ENCODE data around the gene AHNAK.
"Not testable (repeated sequence)": the region's sequence is repeated elsewhere in the genome, so short reads cannot be mapped to it uniquely, and the experiment has no call there.

AHNAK gene

DNA sequence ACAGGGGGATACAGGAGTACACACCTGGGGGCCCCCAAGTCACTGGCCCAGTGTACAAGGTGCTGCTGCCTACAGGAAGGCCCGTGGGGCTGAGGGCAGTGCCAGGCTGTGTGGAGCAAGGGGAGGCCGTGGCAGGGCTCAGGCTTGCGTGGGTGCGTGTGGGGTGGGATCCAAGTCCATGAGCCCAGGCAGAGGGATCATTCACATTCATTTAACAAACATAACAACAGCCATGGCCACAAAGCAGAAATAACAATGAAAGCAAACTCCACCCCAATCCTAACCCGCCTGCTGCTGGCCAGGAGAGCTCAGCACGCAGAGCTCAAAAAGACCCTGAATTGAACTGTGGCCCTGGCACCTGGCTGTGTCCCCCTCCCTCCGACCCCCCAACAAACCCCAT, 144.8 kb downstream of the AHNAK start:
- DNase-seq (ENCODE audit: low spot score) = no peak

DNA sequence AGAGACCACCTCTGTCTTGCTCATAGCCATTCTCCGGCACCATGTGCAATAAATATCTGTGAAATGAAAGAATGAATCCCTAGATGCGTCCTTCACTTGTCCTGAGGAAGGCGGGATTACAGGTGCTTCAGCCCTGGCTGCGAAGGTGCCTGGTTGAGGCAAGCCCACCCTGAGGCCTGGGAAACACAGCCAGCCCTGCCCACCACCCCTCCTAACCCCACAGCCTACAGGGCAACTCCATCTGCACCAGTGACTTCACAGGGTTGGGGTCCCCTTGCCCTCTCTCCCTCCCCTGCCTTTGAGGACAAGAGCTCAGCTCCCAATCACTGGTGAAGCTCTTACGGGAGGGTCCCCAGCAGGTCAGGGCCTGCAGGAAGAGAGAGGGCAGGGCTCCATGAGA, 145.2 kb downstream of the AHNAK start:
- DNase-seq (ENCODE audit: low spot score) = no peak

GRCh38 chr11:62400760-62401159, 145.8 kb downstream of the AHNAK start:
- no peak for DNase-seq (ENCODE audit: low spot score)

DNA sequence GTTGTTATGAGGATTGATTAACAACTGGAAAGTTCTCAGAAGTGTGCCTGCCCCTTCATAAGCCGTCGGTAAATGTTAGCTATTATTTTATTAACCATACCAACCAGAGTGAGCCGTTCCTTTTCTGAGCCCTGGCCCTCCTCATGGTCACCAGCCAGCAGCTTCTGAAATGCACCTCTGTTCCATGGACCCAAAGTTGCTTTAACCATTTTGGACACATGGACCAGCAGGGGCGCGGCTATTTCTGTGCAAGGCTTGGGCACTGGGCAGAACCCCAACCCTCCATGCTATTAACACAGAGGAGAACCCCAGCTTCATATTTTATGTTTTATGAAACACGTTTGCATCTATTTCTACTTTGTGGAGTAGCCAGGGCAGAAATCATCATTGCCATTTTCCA, 146.3 kb downstream of the AHNAK start:
- DNase-seq (ENCODE audit: low spot score) = no peak

- no peak for DNase-seq (ENCODE audit: low spot score)
Measured at GRCh38 chr11:62399878-62400266, 146.7 kb downstream of the AHNAK start.

GRCh38 chr11:62399172-62399877, 147.3 kb downstream of the AHNAK start:
- no peak for DNase-seq (ENCODE audit: low spot score)

- no peak for DNase-seq (ENCODE audit: low spot score)
Measured at GRCh38 chr11:62398011-62398994, 148.3 kb downstream of the AHNAK start.

GRCh38 chr11:62395885-62396551, 150.6 kb downstream of the AHNAK start:
- DNase-seq (ENCODE audit: low spot score) = no peak

DNA sequence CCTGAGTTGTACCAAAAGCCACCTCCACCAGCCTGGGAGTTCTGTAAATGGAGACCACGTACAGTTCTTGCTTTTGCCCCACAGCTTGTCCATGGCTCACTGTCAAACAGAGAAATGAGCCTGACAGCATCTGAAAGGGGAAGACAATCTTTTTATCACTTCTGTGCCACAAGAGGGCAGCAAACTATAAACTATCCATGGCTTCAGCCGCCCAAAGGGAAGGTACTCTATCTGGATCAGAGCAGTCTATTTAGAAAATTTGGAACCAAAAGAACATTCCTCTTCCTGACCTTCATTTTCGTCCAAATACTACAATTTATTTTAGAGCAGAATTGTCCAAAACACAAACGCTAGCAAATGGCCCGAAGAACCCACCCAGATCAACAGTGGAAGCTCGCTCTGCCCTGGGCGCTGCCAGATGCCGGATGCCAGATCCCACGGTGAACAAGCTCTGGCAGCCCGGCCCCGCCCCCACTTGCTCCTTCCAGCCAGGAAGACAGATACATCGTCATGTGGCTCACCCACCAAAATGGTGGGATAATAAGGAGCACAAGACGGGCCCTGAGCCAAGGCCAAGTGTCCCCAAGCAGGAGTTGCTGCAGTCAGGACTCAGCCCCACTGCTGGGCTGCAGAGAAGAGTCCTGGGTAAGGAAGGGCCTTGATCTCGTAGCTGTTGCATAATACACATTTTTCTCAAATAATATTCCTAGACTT, 151.6 kb downstream of the AHNAK start:
- DNase-seq (ENCODE audit: low spot score) = peak; percentile 81

DNA sequence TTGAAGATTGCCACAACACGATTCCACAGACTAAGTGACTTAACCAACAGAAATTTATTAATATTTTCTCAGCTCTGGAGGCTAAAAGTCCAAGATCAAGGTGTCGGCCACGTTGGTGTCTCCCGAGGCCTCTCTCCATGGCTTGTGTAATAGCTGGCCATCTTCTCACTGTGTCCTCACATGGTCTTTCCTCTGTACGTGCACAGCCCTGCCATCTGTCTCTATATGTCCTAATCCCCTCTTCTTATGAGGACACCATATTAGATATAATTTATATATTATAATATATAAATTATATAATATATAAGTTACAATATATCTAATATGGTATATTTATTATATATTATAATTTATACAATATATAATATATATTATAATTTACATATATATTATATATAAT, 152.9 kb downstream of the AHNAK start:
- no peak for DNase-seq (ENCODE audit: low spot score)

GRCh38 chr11:62393061-62393611, 153.5 kb downstream of the AHNAK start:
- DNase-seq (ENCODE audit: low spot score) = no peak

DNA sequence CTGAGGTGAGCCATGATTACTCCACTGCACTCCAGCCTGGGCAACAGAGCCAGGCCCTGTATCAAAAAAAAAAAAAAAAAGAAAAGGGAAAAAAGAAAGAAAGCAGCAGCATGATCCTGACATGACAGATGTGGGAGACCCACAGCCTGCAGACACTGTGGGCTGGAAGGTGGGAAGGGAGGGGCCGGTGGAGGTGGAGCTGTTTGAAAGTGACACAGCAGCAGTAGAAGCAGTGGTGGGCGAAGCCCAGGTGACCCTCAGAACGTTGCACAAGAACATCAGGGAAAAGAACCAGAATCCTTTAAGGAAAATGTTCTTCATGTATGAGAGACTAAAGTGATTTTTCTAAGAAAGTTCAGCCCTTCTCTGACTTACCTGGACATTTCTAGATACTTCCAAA, 154.1 kb downstream of the AHNAK start:
- no peak for DNase-seq (ENCODE audit: low spot score)

DNA sequence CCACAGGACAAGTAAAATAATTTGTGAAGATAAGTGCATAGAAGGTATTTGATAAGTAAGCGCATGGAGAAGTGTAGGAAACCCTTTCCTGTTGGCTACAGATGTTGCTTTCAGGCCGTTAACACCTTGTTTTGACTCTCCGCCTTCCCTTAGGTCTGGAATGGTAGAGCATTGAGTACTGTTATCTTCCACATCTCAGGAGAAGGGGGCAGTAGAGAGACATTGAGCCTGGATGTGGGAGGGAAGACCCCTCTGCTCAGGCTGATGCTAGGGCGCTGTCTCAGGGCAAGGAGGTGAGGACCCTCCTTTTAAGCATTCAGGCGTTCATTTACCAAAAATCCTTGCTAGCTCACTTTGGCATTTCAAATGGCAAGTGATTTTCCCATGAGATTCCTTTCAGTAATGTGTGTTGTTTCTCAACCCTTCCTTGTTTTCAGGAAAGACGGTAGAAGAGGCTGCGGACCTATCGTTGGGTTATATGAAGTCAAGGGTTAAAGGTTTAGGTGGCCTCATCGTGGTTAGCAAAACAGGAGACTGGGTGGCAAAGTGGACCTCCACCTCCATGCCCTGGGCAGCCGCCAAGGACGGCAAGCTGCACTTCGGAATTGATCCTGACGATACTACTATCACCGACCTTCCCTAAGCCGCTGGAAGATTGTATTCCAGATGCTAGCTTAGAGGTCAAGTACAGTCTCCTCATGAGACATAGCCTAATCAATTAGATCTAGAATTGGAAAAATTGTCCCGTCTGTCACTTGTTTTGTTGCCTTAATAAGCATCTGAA, 154.8 kb downstream of the AHNAK start:
- DNase-seq (ENCODE audit: low spot score) = no peak

- DNase-seq (ENCODE audit: low spot score) = no peak
Measured at GRCh38 chr11:62390722-62391121, 155.9 kb downstream of the AHNAK start.

- DNase-seq (ENCODE audit: low spot score) = no peak
Measured at GRCh38 chr11:62390237-62390636, 156.4 kb downstream of the AHNAK start.

DNA sequence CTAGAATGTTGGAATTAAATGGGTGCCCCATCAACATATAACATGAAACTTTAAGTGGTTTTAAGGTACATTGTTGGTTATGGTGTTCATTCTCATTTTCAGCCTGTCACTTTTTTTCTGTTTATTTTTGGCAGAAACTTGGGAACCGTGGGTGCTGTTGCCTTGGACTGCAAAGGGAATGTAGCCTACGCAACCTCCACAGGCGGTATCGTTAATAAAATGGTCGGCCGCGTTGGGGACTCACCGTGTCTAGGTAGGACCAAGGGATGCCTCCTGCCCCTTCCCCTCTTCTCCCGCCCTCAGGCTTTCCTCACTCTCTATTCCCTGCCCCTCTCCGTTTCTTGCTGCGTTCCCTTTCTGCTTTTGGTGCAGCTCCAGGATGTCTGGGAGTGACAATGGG, 157.6 kb downstream of the AHNAK start:
- DNase-seq (ENCODE audit: low spot score) = no peak

GRCh38 chr11:62387381-62387780, 159.2 kb downstream of the AHNAK start:
- no peak for DNase-seq (ENCODE audit: low spot score)

DNA sequence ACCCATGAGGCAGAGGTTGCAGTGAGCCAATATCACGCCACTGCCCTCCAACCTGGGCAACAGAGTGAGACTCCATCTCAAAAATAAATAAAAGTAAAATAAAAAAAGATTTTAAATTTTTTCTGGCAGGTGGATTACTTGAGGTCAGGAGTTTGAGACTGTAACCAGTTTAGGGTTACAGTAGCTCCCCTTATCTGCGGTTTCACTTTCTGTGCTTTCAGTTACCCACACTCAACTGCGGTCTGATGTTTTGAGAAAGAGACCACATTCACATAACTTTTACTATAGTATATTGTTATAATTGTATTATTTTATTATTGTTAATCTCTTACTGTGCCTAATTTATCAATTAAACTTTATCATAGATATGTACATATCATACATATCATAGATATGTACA, 160.5 kb downstream of the AHNAK start:
- DNase-seq (ENCODE audit: low spot score) = not testable (repeated sequence)

DNA sequence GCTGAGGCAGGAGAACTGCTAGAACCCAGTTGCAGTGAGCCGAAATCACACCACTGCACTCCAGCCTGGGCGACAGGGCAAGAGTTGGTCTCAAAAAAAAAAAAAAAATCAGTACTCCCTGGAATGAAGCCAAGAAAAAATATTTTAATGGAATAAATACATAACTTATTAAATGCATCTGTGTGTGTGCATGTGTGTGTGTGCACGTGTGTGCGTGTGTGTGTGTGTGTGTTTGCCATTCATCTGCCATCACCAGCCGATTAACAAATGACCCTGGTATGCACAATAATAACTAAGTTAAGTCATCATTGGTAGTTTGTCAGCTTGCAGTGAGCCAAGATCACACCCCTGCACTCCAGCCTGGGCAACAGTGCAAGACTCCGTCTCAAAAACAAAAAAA, 162.8 kb downstream of the AHNAK start:
- no peak for DNase-seq (ENCODE audit: low spot score)

Measured in HuH-7.5 (cell line).